Measurements from ENCODE around the gene ZNF784. TPM values are rescaled to one million over a fixed set of nuclear protein-coding genes. Genes with fewer than 3 reads are reported as not detected.

Gene ZNF784
- total and polyA plus RNA-seq, 2 of the 13 experiments (the other 11 are each of a cell fraction or from before 2014, with no cell fraction given) = 4.1 to 4.2 TPM

DNA sequence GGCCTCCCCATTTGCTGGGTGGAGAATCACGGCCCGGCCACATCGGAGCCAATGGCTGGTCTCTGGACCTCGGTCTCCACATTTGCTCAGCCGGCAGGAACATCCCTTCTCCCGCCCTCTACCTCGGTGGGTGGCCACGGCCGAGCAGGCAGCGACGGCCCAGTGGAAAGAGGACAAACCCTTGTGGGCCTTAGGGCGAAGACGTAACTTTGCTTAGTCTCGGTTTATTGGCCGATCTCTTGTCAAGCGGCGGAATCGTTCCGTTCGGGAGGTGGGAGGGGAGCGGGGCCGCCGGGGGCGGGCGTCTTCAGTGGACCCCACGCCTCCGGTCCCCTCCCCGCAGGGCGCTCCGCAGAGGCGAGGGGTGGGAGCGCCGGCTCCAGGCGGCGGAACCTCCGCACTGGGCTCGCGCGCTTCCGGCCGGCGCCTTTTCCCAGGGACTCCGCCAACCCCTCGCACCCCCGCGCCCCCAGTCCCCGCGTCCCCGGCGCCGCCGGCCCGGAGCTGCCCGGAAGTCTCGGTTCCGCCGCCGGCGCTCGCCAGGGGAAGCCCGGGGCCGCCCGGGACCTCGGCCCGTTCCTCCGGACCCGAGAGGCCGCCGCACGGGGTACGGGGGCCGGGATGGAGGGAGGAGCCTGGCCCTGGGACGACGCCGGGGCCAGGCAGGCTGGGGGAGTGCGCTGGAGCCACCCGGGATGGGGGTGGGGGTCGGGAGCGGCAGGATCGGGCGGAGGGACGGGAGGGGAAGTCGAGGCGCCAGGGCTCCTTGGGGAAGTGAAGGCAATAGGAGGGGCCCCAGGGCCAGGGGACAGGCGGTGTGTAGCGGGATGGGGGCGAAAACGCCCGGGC, 16.4 kb upstream of the ZNF784 start, which contains the start of gene ZNF580 (continued):
- TF ChIP-seq ZBTB10 (CRISPR knock-in tag; IDR thresholded peaks at IDR 0.05; ENCODE audit: borderline replicate concordance) = no peak
- TF ChIP-seq FOXK2 (IDR thresholded peaks at IDR 0.05) = no peak
- peak; percentile 26; the same call in 1 of the 2 replicates for TF ChIP-seq ISL2 (CRISPR knock-in tag; IDR thresholded peaks at IDR 0.05)
- TF ChIP-seq MAF1 (CRISPR knock-in tag; IDR thresholded peaks at IDR 0.05; ENCODE audit: borderline replicate concordance) = no peak
- no peak for TF ChIP-seq ZNF343 (CRISPR knock-in tag; IDR thresholded peaks at IDR 0.05)
- TF ChIP-seq SMAD3 (CRISPR knock-in tag; IDR thresholded peaks at IDR 0.05) = no peak
- TF ChIP-seq ZNF263 (CRISPR knock-in tag; IDR thresholded peaks at IDR 0.05) = 0 out of 2 replicates have a peak, but pooled peaks have one; percentile 6
- TF ChIP-seq, protein P1, sequence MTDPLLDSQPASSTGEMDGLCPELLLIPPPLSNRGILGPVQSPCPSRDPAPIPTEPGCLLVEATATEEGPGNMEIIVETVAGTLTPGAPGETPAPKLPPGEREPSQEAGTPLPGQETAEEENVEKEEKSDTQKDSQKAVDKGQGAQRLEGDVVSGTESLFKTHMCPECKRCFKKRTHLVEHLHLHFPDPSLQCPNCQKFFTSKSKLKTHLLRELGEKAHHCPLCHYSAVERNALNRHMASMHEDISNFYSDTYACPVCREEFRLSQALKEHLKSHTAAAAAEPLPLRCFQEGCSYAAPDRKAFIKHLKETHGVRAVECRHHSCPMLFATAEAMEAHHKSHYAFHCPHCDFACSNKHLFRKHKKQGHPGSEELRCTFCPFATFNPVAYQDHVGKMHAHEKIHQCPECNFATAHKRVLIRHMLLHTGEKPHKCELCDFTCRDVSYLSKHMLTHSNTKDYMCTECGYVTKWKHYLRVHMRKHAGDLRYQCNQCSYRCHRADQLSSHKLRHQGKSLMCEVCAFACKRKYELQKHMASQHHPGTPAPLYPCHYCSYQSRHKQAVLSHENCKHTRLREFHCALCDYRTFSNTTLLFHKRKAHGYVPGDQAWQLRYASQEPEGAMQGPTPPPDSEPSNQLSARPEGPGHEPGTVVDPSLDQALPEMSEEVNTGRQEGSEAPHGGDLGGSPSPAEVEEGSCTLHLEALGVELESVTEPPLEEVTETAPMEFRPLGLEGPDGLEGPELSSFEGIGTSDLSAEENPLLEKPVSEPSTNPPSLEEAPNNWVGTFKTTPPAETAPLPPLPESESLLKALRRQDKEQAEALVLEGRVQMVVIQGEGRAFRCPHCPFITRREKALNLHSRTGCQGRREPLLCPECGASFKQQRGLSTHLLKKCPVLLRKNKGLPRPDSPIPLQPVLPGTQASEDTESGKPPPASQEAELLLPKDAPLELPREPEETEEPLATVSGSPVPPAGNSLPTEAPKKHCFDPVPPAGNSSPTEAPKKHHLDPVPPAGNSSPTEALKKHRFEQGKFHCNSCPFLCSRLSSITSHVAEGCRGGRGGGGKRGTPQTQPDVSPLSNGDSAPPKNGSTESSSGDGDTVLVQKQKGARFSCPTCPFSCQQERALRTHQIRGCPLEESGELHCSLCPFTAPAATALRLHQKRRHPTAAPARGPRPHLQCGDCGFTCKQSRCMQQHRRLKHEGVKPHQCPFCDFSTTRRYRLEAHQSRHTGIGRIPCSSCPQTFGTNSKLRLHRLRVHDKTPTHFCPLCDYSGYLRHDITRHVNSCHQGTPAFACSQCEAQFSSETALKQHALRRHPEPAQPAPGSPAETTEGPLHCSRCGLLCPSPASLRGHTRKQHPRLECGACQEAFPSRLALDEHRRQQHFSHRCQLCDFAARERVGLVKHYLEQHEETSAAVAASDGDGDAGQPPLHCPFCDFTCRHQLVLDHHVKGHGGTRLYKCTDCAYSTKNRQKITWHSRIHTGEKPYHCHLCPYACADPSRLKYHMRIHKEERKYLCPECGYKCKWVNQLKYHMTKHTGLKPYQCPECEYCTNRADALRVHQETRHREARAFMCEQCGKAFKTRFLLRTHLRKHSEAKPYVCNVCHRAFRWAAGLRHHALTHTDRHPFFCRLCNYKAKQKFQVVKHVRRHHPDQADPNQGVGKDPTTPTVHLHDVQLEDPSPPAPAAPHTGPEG (CRISPR knock-in tag; IDR thresholded peaks at IDR 0.05) = peak; percentile 63; the same call in 1 of the 2 replicates
- TF ChIP-seq ZNF879 (CRISPR knock-in tag; IDR thresholded peaks at IDR 0.05) = no peak
- TF ChIP-seq, protein P2, sequence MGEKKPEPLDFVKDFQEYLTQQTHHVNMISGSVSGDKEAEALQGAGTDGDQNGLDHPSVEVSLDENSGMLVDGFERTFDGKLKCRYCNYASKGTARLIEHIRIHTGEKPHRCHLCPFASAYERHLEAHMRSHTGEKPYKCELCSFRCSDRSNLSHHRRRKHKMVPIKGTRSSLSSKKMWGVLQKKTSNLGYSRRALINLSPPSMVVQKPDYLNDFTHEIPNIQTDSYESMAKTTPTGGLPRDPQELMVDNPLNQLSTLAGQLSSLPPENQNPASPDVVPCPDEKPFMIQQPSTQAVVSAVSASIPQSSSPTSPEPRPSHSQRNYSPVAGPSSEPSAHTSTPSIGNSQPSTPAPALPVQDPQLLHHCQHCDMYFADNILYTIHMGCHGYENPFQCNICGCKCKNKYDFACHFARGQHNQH (CRISPR knock-in tag; IDR thresholded peaks at IDR 0.05) = no peak
- TF ChIP-seq ZNF33A (CRISPR knock-in tag; IDR thresholded peaks at IDR 0.05; ENCODE audit: borderline replicate concordance) = no peak
- TF ChIP-seq ASH2L (IDR thresholded peaks at IDR 0.05; ENCODE audit: insufficient read length, low read depth, low read length) = peak; percentile 36
- peak; percentile 49; the same call in 1 of the 2 replicates for TF ChIP-seq ZNF737 (CRISPR knock-in tag; IDR thresholded peaks at IDR 0.05; ENCODE audit: borderline replicate concordance)
- TF ChIP-seq, protein P3, sequence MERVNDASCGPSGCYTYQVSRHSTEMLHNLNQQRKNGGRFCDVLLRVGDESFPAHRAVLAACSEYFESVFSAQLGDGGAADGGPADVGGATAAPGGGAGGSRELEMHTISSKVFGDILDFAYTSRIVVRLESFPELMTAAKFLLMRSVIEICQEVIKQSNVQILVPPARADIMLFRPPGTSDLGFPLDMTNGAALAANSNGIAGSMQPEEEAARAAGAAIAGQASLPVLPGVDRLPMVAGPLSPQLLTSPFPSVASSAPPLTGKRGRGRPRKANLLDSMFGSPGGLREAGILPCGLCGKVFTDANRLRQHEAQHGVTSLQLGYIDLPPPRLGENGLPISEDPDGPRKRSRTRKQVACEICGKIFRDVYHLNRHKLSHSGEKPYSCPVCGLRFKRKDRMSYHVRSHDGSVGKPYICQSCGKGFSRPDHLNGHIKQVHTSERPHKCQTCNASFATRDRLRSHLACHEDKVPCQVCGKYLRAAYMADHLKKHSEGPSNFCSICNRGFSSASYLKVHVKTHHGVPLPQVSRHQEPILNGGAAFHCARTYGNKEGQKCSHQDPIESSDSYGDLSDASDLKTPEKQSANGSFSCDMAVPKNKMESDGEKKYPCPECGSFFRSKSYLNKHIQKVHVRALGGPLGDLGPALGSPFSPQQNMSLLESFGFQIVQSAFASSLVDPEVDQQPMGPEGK (CRISPR knock-in tag; IDR thresholded peaks at IDR 0.05) = peak; percentile 87
- peak; percentile 66; the same call in 1 of the 2 replicates for TF ChIP-seq ZNF563 (CRISPR knock-in tag; IDR thresholded peaks at IDR 0.05)

All from HepG2 (cell line).